ENCODE results near the gene RBM25.

DNA sequence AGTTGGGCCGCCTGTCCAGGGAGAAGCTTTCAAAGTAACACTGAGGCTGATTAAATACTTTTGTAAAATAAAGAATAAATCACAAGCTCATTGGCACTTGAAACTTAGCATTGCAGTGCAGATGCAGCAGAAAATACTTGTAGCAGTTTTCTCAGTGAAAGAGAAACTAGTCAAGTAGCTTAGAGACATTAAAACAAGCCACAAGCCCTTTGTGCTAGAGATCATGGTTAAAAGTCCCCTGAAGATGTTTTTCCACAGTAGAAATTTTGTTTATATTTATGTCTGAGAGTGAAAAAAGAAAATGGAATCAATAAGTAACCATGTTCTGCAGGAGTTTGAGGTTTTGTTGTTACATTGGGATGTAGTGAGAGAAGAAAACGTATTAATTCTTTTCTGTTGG, 83.9 kb downstream of the RBM25 start:
- no peak for TF ChIP-seq ZNF274 (IDR thresholded peaks at IDR 0.05; ENCODE audit: low read length)
- no peak for TF ChIP-seq ZNF274 (tag by site-specific recombination; IDR thresholded peaks at IDR 0.05; ENCODE audit: borderline replicate concordance)
- TF ChIP-seq, protein P1, sequence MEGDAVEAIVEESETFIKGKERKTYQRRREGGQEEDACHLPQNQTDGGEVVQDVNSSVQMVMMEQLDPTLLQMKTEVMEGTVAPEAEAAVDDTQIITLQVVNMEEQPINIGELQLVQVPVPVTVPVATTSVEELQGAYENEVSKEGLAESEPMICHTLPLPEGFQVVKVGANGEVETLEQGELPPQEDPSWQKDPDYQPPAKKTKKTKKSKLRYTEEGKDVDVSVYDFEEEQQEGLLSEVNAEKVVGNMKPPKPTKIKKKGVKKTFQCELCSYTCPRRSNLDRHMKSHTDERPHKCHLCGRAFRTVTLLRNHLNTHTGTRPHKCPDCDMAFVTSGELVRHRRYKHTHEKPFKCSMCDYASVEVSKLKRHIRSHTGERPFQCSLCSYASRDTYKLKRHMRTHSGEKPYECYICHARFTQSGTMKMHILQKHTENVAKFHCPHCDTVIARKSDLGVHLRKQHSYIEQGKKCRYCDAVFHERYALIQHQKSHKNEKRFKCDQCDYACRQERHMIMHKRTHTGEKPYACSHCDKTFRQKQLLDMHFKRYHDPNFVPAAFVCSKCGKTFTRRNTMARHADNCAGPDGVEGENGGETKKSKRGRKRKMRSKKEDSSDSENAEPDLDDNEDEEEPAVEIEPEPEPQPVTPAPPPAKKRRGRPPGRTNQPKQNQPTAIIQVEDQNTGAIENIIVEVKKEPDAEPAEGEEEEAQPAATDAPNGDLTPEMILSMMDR (tag by site-specific recombination; IDR thresholded peaks at IDR 0.05), result no peak
- no peak for TF ChIP-seq ZBTB8A (tag by site-specific recombination; IDR thresholded peaks at IDR 0.05)
- TF ChIP-seq, protein P2, sequence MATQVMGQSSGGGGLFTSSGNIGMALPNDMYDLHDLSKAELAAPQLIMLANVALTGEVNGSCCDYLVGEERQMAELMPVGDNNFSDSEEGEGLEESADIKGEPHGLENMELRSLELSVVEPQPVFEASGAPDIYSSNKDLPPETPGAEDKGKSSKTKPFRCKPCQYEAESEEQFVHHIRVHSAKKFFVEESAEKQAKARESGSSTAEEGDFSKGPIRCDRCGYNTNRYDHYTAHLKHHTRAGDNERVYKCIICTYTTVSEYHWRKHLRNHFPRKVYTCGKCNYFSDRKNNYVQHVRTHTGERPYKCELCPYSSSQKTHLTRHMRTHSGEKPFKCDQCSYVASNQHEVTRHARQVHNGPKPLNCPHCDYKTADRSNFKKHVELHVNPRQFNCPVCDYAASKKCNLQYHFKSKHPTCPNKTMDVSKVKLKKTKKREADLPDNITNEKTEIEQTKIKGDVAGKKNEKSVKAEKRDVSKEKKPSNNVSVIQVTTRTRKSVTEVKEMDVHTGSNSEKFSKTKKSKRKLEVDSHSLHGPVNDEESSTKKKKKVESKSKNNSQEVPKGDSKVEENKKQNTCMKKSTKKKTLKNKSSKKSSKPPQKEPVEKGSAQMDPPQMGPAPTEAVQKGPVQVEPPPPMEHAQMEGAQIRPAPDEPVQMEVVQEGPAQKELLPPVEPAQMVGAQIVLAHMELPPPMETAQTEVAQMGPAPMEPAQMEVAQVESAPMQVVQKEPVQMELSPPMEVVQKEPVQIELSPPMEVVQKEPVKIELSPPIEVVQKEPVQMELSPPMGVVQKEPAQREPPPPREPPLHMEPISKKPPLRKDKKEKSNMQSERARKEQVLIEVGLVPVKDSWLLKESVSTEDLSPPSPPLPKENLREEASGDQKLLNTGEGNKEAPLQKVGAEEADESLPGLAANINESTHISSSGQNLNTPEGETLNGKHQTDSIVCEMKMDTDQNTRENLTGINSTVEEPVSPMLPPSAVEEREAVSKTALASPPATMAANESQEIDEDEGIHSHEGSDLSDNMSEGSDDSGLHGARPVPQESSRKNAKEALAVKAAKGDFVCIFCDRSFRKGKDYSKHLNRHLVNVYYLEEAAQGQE (tag by site-specific recombination; IDR thresholded peaks at IDR 0.05), result no peak

Measured in HEK293 (cell line).